H9 (cell line): Measurements from ENCODE around the gene TTC19. TPM values are rescaled to one million over a fixed set of nuclear protein-coding genes. Genes with fewer than 3 reads are reported as not detected.

Experiments
- DNase-seq: peaks from one replicate; pipeline ENCODE4 v3.0.0-alpha.2; 2017
- H2AFZ ChIP-seq: one replicate; pipeline ENCODE4 v1.6.1; 2013; ENCODE audit warnings: mild to moderate bottlenecking, low read length, control low read depth, moderate library complexity
- H2AK5ac ChIP-seq: 2 replicates; pipeline ENCODE4 v1.6.1; 2013; ENCODE audit warnings: low read length, control low read depth, mixed read lengths; ENCODE audit not compliant: insufficient read length
- H2BK120ac ChIP-seq: one replicate; pipeline ENCODE4 v1.6.1; 2013; ENCODE audit warnings: low read depth, mild to moderate bottlenecking, low read length, control low read depth, inconsistent platforms; ENCODE audit not compliant: poor library complexity, severe bottlenecking
- H2BK12ac ChIP-seq: 2 replicates; pipeline ENCODE4 v1.6.1; 2013; ENCODE audit warnings: low read length, control low read depth, mixed read lengths, low read depth; ENCODE audit not compliant: insufficient read length
- H2BK15ac ChIP-seq: 2 replicates; pipeline ENCODE4 v1.6.1; 2013; ENCODE audit warnings: low read depth, low read length, control low read depth
- H2BK20ac ChIP-seq: one replicate; pipeline ENCODE4 v1.6.1; 2013; ENCODE audit warnings: low read depth, mild to moderate bottlenecking, low read length, control low read depth, inconsistent platforms; ENCODE audit not compliant: poor library complexity, severe bottlenecking
- H2BK5ac ChIP-seq: 2 replicates; pipeline ENCODE4 v1.6.1; 2013; ENCODE audit warnings: low read length, control low read depth, mixed read lengths; ENCODE audit not compliant: insufficient read length
- H3K14ac ChIP-seq: 2 replicates; pipeline ENCODE4 v1.6.1; 2013; ENCODE audit warnings: low read length, control low read depth; ENCODE audit not compliant: insufficient read depth
- H3K18ac ChIP-seq: 2 replicates; pipeline ENCODE4 v1.6.1; 2013; ENCODE audit warnings: low read depth, mild to moderate bottlenecking, mixed read lengths, low read length, control low read depth; ENCODE audit not compliant: insufficient read length
- H3K23ac ChIP-seq: 2 replicates; pipeline ENCODE4 v1.6.1; 2013; ENCODE audit warnings: low read length, control low read depth, mixed read lengths, low read depth; ENCODE audit not compliant: insufficient read length
- H3K23me2 ChIP-seq: 2 replicates; pipeline ENCODE4 v1.6.1; 2013; ENCODE audit warnings: low read depth, mild to moderate bottlenecking, mixed read lengths, low read length, control low read depth; ENCODE audit not compliant: insufficient read length, poor library complexity, severe bottlenecking
- H3K27ac ChIP-seq: 2 replicates; pipeline ENCODE4 v1.5.1; 2013; ENCODE audit warnings: low read length, control low read depth, mixed read lengths, low read depth; ENCODE audit not compliant: insufficient read length
- H3K27me3 ChIP-seq: 2 replicates; pipeline ENCODE4 v1.6.1; 2013; ENCODE audit warnings: low read length, control low read depth, inconsistent platforms; ENCODE audit not compliant: insufficient read depth
- H3K4ac ChIP-seq: 2 replicates; pipeline ENCODE4 v1.6.1; 2013; ENCODE audit warnings: low read depth, mild to moderate bottlenecking, control low read depth, inconsistent platforms, low read length, moderate library complexity
- H3K4me1 ChIP-seq: 2 replicates; pipeline ENCODE4 v1.6.1; 2013; ENCODE audit warnings: low read length, control low read depth, inconsistent platforms; ENCODE audit not compliant: insufficient read depth
- H3K4me2 ChIP-seq: 2 replicates; pipeline ENCODE4 v1.6.1; 2013; ENCODE audit warnings: low read length, control low read depth, mixed read lengths; ENCODE audit not compliant: insufficient read length, insufficient read depth
- H3K56ac ChIP-seq: 2 replicates; pipeline ENCODE4 v1.6.1; 2013; ENCODE audit warnings: low read depth, mild to moderate bottlenecking, mixed read lengths, low read length, control low read depth; ENCODE audit not compliant: insufficient read length
- H3K79me1 ChIP-seq: 2 replicates; pipeline ENCODE4 v1.6.1; 2013; ENCODE audit warnings: low read depth, mild to moderate bottlenecking, moderate library complexity, low read length, control low read depth, inconsistent platforms; ENCODE audit not compliant: insufficient read depth, poor library complexity, severe bottlenecking
- H3K79me2 ChIP-seq: 2 replicates; pipeline ENCODE4 v1.6.1; 2013; ENCODE audit warnings: low read length, control low read depth, inconsistent platforms; ENCODE audit not compliant: insufficient read depth
- H3K9ac ChIP-seq: 2 replicates; pipeline ENCODE4 v1.6.1; 2013; ENCODE audit warnings: low read length, control low read depth, mixed read lengths; ENCODE audit not compliant: insufficient read length; ENCODE audit errors: extremely low read depth
- H3K9me3 ChIP-seq: one replicate; pipeline ENCODE4 v1.6.1; 2013; ENCODE audit warnings: low read depth, low read length, inconsistent platforms; ENCODE audit not compliant: control insufficient read depth
- H3T11ph ChIP-seq: one replicate; pipeline ENCODE4 v1.6.1; 2013; ENCODE audit warnings: mild to moderate bottlenecking, low read length, control low read depth, inconsistent platforms
- H4K20me1 ChIP-seq: one replicate; pipeline ENCODE4 v1.6.1; 2013; ENCODE audit not compliant: control insufficient read depth, insufficient read length, insufficient read depth
- H4K5ac ChIP-seq: 2 replicates; pipeline ENCODE4 v1.6.1; 2013; ENCODE audit warnings: low read depth, mild to moderate bottlenecking, mixed read lengths, low read length, control low read depth; ENCODE audit not compliant: insufficient read length
- H4K8ac ChIP-seq: replicated peaks from 2 replicates; pipeline ENCODE4 v1.6.1; 2013; ENCODE audit warnings: low read length, control low read depth, mixed read lengths, low read depth; ENCODE audit not compliant: insufficient read length
- H4K91ac ChIP-seq: 2 replicates; pipeline ENCODE4 v1.6.1; 2013; ENCODE audit warnings: low read depth, mild to moderate bottlenecking, moderate library complexity, mixed read lengths, low read length, control low read depth; ENCODE audit not compliant: insufficient read length
- H3K27ac Mint-ChIP-seq, 3 experiments: 2 replicates in 2 of 3; 3 replicates in 1 of 3; pipeline ENCODE4 v1.8.0; 2020 to 2021; ENCODE audit warnings: mixed read lengths in 3 of 3, mild to moderate bottlenecking in 1 of 3, moderate library complexity in 1 of 3
- H3K27me3 Mint-ChIP-seq: 2 replicates; pipeline ENCODE4 v1.8.0; 2021; ENCODE audit warnings: low read depth, mild to moderate bottlenecking, moderate library complexity, mixed read lengths
- H3K36me3 Mint-ChIP-seq, 3 experiments: 2 replicates in 2 of 3; 3 replicates in 1 of 3; pipeline ENCODE4 v1.8.0; 2020 to 2021; ENCODE audit warnings: low read depth in 3 of 3, mixed read lengths in 3 of 3; ENCODE audit not compliant: insufficient read depth in 1 of 3
- H3K4me1 Mint-ChIP-seq, 2 experiments: 2 replicates each; pipeline ENCODE4 v1.8.0; 2020; ENCODE audit warnings: mixed read lengths in 2 of 2
- H3K4me3 Mint-ChIP-seq, 2 experiments: 2 replicates in 1 of 2; 3 replicates in 1 of 2; pipeline ENCODE4 v1.8.0; 2020 to 2021; ENCODE audit warnings: mild to moderate bottlenecking in 2 of 2, mixed read lengths in 2 of 2, moderate library complexity in 1 of 2
- H3K9me3 Mint-ChIP-seq, 2 experiments: 2 replicates in 1 of 2; 3 replicates in 1 of 2; pipeline ENCODE4 v1.8.0; 2020; ENCODE audit warnings: mild to moderate bottlenecking in 2 of 2, mixed read lengths in 2 of 2, moderate library complexity in 1 of 2
- CTCF ChIP-seq: fragments of 200-600 bp; sonication (generic); conservative IDR thresholded peaks from 3 replicates; pipeline ENCODE4 v1.8.0; 2021; ENCODE audit warnings: antibody characterized with exemption, mild to moderate bottlenecking
- WGBS: extraction: QIAGEN DNeasy Blood & Tissue Kit; methylation state at CpG from one replicate; pipeline ENCODE4 v1.1.7; 2013; ENCODE audit warnings: missing lambda C conversion rate, low lambda C conversion rate, mixed read lengths; ENCODE audit not compliant: insufficient read length; ENCODE audit errors: extremely low coverage; 5-methylcytosine and 5-hydroxymethylcytosine counted together
- total RNA-seq: library from RNA; stranded (reverse); gene quantifications from 2 replicates; pipeline ENCODE4 v1.2.1, GENCODE V29; 2021

Gene TTC19
- total RNA-seq, 1 experiment from 2014 or later: 64.3 TPM

- no peak overlapping the region for H3K27ac ChIP-seq
- peaks cover 10% of the 10 kb centered on the region for H3K4me1 ChIP-seq
- H4K8ac ChIP-seq: no peak overlapping the region
- no peaks in the 10 kb centered on the region for H3K9me3 Mint-ChIP-seq
- no peak overlapping the region for H3K4ac ChIP-seq
- H3K23ac ChIP-seq: no peak overlapping the region
- no peak overlapping the region for H4K91ac ChIP-seq
- DNase-seq: no peak
- peaks cover 59 to 63% of the 10 kb centered on the region in 2 experiments for H3K4me1 Mint-ChIP-seq
- peak overlapping the region in 1 of 3 experiments; percentile 1; a peak in 1 of 7 replicates for H3K27ac Mint-ChIP-seq
- no peak overlapping the region for H2BK12ac ChIP-seq
- no peaks in the 10 kb centered on the region; the same call in 1 of the 2 replicates for H3K27me3 ChIP-seq
- H3K56ac ChIP-seq: no peak overlapping the region
- no peak overlapping the region for H2AFZ ChIP-seq
- H3K18ac ChIP-seq: no peak overlapping the region
- H2BK15ac ChIP-seq: no peak overlapping the region
- no peak overlapping the region for H2BK120ac ChIP-seq
- no peak overlapping the region for H2BK20ac ChIP-seq
- no peaks in the 10 kb centered on the region for H3K79me2 ChIP-seq
- H3K79me1 ChIP-seq: no peaks in the 10 kb centered on the region
- no peaks in the 10 kb centered on the region for H3K9me3 ChIP-seq
- no peak overlapping the region for H3K14ac ChIP-seq
- no peaks in the 10 kb centered on the region; a peak in 4 of 7 replicates for H3K36me3 Mint-ChIP-seq
- H3K4me3 Mint-ChIP-seq: no peak overlapping the region; a peak in 1 of 5 replicates
- WGBS: no CpG with 5 or more reads among the region's 8 CpGs
- no peak overlapping the region for H2BK5ac ChIP-seq
- H4K20me1 ChIP-seq: no peaks in the 10 kb centered on the region
- peaks cover 6% of the 10 kb centered on the region for H3K27me3 Mint-ChIP-seq
- H3K23me2 ChIP-seq: peaks cover 3% of the 10 kb centered on the region
- H3T11ph ChIP-seq: no peak overlapping the region
- H2AK5ac ChIP-seq: no peak overlapping the region
- no peak for TF ChIP-seq CTCF
- no peak overlapping the region for H4K5ac ChIP-seq
- H3K4me2 ChIP-seq: no peak overlapping the region
- H3K9ac ChIP-seq: no peak overlapping the region
Measured at GRCh38 chr17:15969463-15969862, 30.2 kb upstream of the TTC19 start.
